Activated T-cell treated with anti-CD3 and anti-CD28 coated beads for 24 hours (primary cell): ENCODE measurements around the gene JARID2.

Source experiments
- DNase-seq: peaks from one replicate; pipeline ENCODE4 v3.0.0-alpha.2; 2020; ENCODE audit warnings: low read depth

Gene JARID2

GRCh38 chr6:15332446-15332845 is 86.6 kb downstream of the JARID2 start:
- no peak for DNase-seq

- DNase-seq, result no peak
Observed at GRCh38 chr6:15335385-15335784, 89.5 kb downstream of the JARID2 start.

- no peak for DNase-seq
Observed at GRCh38 chr6:15335916-15336315, 90.0 kb downstream of the JARID2 start.

- no peak for DNase-seq
Observed at GRCh38 chr6:15336900-15337560, 91.2 kb downstream of the JARID2 start.

- DNase-seq, result no peak
Observed at GRCh38 chr6:15337582-15337981, 91.7 kb downstream of the JARID2 start.

- no peak for DNase-seq
Observed at GRCh38 chr6:15338476-15338875, 92.6 kb downstream of the JARID2 start.

GRCh38 chr6:15339081-15339480 is 93.2 kb downstream of the JARID2 start:
- no peak for DNase-seq

GRCh38 chr6:15340105-15340601 is 94.3 kb downstream of the JARID2 start:
- DNase-seq, result no peak

GRCh38 chr6:15340775-15341174 is 94.9 kb downstream of the JARID2 start:
- DNase-seq, result no peak

- no peak for DNase-seq
Observed at GRCh38 chr6:15341311-15342001, 95.6 kb downstream of the JARID2 start.

- DNase-seq, result no peak
Observed at GRCh38 chr6:15342114-15342513, 96.2 kb downstream of the JARID2 start.

- DNase-seq, result no peak
Observed at GRCh38 chr6:15343490-15344191, 97.8 kb downstream of the JARID2 start.

GRCh38 chr6:15344192-15344519 is 98.3 kb downstream of the JARID2 start:
- no peak for DNase-seq

GRCh38 chr6:15344831-15345230 is 99.0 kb downstream of the JARID2 start:
- DNase-seq, result no peak

- DNase-seq, result no peak
Observed at GRCh38 chr6:15346315-15346714, 100.4 kb downstream of the JARID2 start.

- no peak for DNase-seq
Observed at GRCh38 chr6:15348528-15348927, 102.7 kb downstream of the JARID2 start.

- no peak for DNase-seq
Observed at GRCh38 chr6:15349379-15349778, 103.5 kb downstream of the JARID2 start.

- no peak for DNase-seq
Observed at GRCh38 chr6:15350386-15351083, 104.7 kb downstream of the JARID2 start.

- no peak for DNase-seq
Observed at GRCh38 chr6:15351631-15352030, 105.8 kb downstream of the JARID2 start.

- DNase-seq, result no peak
Observed at GRCh38 chr6:15352220-15352619, 106.4 kb downstream of the JARID2 start.

GRCh38 chr6:15352845-15353244 is 107.0 kb downstream of the JARID2 start:
- no peak for DNase-seq

GRCh38 chr6:15355683-15356099 is 109.8 kb downstream of the JARID2 start:
- DNase-seq, result no peak

- DNase-seq, result no peak
Observed at GRCh38 chr6:15356179-15356578, 110.3 kb downstream of the JARID2 start.
